Fibroblast of skin of left quadriceps (primary cell): ENCODE measurements around the gene KANK4.
A peak's percentile ranks its signal among the peaks of the same experiment; 100 is the strongest.

Experiments
- DNase-seq, 2 experiments: peaks; one replicate each; pipeline ENCODE4 v3.0.0-alpha.2; 2013; ENCODE audit warnings: low read depth in 2 of 2

Gene KANK4

DNA sequence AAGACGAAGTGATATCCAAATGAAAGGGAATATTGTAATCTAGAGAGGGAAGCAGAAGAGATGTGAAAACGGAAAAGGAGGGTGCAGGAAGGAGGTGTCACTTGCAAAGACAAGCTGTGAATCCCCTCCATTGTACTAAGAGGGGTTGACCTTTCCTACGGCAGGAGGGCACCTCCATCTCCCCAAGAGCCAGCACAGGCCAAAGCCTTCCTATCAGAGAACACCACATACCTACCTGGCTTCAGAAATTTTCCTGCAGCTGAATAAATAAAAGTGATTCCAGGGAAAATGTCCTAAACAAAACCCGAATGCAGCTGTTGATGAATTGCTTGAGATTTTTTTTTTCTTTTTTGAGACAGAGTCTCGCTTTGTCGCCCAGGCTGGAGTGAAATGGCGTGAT lies 14.3 kb downstream of the KANK4 start:
- no peak for DNase-seq

DNA sequence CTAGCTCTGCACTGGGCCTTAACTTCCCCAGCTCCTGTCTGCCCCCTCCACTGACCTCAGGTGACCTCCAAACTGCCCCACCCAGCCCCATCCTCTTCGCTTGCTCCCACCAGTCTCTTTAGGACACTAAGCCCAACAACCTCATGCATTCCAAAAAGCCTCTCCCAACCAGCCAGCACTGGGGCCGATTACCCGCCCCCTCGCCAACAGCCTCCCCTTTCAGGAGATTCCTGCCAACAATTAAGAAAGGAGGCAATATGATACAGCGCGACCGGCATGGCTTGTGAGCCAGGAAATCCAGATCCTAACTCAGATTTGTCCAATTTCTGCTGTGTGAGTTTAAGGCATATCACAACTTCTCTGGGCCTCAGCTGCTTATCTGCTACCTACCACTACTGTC lies 14.7 kb downstream of the KANK4 start:
- no peak for DNase-seq

DNA sequence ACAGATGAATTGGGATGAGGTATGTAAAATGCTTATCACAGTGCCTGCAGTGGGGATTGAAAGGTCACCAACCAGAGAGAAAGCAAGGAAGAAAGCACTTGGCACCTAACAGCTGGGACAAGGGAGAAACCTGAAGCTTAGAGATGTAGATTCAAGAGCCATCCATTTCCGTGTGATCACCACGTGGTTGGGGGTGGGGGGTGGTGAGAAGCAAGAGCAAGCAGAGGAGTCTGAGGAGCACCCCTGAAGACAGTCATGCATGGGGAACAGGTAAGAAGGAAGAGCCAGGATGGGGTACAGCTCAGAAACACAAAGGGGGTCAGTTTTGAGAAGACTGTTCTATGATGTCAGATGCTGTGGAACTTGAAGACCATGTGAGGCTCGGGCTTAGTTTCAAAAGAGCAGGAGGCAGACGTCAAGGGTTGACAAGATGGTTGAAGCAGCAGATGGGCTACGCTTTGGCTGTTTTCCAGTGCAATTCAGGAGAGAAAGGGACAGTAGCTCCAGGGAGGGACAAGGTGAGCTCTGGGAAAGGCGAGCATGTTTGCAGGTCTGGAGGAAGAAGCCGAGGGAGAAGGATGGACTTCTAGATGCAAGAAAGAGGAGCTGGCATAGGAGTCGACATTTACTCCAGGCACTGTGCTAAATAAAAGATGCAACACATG lies 17.4 kb downstream of the KANK4 start:
- DNase-seq, result no peak

DNA sequence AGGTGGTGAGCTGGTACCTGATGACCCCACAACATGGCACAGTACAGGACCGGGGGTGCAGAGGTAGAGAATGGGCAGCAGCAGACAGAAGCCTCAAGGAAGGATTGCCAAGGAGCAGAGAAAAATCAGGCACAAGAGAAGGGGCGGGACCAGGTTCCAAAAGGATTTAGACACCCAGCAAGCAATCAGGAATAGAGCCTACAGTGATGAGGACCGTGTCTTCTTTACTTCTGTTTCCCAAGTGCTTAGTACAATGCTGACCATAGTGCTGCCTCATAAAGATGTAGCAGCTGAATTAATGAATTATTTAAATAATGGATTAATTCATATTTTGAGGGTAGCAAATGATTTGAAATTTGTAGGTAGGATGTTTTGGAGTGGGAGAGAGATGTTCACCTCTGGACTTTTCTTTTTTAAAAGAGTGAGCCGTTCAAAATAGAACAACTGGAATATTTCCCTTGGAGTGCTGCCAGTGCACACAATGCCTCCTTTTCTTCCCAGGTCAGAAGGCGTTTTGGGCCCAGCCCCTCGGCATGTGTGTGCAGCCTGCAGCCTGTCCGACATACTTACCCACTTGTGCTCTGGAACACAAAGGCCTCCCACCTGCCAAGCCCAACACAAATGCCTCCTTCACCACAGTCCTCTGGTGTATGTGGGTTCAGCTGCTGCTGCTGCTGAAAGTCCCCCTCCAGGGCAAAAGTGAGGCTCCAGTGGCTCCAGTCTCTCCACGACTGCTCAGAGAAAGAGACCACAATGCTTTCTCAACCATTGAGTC lies 19.6 kb downstream of the KANK4 start:
- DNase-seq, result no peak

DNA sequence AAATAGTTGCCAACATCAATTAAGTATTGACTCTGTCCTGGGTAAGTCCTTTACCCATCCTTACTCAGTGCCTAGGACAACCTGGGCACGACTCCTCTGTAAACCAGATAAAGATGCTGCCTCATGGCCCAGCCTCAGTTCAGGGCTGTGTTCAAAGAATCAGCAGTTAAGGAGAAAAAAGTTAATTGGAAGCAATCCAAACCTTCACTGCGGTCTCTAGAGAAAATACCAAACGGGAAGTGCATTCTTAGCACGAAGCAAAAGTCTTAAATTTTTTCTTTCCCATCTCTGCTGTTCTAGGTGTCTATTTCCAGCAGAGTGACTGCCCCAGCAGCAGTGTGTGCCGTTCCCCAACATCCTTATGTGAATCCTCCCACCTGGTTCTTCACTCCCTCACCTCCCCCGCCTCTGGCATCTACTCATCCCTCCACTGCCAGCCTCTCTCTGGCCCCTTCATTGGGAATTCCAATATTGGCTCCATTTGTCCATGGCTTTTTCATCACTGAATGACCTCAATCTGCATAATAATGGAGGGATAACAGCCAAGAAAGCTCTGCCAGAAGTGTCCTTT lies 23.2 kb downstream of the KANK4 start:
- DNase-seq, result peak; percentile 72 to 73

DNA sequence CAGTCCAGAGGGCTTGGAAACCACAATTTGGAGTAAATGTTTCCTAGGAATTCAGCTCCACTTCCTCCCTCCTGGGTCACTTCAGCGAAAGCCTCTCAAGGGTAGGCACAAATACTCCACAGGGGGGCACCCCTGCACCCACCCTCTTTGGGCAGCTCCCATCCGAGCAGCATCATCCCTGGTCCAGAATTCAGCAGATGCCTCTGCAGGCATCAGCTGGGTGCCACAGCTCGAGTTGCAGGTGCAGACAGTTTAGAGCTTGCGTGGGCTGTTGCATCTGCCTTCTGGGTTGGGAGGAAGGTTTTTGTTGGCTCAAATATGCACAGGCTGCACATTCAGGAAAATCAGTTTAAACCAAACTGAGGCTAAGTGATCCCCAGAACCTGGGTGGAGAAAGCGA lies 25.0 kb downstream of the KANK4 start:
- no peak for DNase-seq

DNA sequence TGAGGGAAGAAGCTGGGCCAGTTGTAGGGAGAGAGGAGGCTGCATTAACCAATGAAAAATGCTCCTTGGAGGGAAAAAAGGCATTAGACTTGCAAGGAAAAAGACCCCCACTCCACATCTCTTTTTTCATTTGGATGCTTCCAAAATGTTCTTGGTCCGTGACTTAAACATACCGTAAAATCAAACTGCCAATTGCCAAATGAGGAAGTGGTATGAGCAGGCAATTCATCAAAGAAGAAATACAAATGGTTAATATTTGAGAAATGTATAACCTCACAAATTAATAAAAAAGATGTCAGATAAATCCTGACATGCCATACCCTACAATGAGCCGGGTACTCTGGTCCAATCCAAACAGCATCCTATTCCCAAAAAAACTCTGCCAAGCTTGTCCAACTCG lies 30.6 kb downstream of the KANK4 start:
- DNase-seq, result no peak

DNA sequence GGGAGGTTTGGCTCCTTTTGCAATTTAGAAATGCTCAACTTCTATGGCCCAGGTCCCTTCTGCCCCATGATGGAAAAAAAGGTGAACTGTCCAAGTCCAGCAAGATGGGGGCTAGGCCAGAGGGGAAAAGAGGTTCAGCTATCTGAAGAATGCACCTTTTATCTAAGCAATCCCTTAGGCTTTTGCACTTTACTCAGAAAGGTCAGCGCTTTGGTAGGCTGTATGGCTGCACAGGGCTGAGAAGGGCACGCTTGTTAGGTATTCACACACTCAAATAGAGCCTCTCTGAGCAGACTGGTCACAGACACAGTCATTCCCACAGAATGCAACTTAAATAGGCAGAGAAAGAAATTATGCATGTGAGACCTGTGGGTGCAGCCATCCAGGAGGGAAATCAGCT lies 31.0 kb downstream of the KANK4 start:
- no peak for DNase-seq

DNA sequence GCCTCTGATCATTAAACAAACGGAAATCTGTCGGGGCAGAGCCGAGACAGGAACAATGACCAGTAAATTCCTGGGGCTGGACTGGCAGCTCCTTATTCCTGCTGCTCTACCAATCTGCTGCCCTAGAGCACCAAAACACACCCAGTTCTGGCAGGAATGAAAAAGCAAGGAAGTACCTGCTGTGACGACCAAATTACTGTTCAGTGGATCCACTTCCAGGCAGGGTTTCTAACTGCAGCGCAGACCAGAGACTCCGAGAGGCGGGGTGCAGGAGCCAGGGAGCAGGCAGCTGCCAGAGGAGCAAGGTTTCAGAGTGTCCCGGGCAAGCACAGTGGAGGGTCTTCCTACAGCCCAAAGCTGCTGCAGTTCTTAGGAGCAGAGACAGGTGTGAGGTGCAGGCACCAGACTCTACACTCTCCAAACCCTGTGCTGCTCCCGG lies 32.4 kb downstream of the KANK4 start:
- DNase-seq, result no peak

DNA sequence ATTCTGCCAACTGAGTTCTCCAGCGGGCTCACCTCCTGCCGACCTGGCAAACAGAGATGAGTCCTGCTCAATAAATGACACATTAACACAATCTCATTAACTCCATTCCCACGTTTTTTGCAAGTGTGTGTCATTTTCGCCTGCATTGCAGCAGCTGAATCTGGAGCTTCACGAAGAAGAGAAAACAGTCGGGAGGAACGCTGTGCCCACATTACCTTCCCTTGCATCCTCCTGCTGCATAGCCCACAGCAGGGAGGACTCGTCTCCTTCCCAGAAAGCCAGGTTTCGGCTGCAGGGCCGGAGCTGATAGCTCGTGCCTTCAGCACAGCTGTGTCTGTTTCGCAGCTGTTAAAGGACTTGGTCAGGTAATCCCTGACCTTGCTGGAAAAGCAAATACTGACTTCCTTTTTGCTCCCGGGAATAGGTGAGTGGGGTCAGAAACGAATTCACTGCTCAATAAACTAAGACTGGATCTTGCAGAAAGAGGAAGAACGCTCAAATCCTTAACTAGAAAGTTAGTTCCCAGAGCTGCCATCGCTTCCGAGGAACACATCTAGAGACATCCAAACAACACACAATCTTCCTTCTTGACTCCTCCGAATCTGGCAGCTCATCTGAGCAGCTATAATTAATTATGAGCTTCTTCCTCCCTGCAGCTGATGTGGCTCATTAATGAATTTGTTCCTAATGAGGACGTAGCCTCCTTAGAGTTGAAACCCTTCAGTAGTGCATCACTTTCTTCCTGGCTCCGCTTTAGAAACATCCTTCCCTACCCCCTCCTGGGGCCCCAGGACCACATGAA lies 33.0 kb downstream of the KANK4 start:
- DNase-seq, result no peak

DNA sequence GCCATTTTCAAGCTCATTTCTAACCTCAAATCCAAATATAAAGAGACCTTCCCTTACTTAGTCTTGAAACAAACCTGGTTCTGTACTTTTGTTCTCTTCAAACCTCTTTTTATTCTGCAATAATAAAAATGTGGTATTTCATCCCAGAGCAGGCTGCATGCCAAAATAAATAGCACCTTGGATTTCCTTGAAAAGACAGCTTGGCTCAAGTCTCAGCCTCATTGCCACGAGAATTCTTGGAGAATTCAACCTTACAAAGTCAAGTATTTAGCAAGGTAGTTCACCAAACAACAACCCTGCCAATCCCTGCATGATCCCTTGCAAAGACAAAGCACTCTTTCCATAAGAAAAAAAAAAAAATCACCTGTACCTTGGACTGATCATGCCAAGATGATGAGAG lies 33.8 kb downstream of the KANK4 start:
- no peak for DNase-seq

DNA sequence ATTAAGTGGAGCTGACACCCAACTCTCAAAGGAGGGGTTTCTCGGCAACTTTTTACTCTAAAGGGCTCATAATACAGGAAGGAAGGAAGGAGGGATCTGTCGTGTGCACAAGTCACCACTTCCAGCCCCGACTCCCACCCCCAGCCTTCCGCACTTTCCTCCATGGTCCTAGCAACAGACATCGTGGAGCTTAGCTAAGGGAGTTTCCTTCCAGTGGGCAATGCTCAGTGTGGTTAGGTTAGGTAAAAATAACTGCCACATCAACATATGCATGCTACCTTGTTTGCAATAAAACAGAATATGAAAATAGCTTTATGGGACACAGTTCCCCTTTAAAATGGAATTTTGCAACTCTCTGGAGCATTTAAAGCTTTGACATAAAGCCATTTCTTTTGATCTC lies 35.2 kb downstream of the KANK4 start:
- DNase-seq, result no peak

DNA sequence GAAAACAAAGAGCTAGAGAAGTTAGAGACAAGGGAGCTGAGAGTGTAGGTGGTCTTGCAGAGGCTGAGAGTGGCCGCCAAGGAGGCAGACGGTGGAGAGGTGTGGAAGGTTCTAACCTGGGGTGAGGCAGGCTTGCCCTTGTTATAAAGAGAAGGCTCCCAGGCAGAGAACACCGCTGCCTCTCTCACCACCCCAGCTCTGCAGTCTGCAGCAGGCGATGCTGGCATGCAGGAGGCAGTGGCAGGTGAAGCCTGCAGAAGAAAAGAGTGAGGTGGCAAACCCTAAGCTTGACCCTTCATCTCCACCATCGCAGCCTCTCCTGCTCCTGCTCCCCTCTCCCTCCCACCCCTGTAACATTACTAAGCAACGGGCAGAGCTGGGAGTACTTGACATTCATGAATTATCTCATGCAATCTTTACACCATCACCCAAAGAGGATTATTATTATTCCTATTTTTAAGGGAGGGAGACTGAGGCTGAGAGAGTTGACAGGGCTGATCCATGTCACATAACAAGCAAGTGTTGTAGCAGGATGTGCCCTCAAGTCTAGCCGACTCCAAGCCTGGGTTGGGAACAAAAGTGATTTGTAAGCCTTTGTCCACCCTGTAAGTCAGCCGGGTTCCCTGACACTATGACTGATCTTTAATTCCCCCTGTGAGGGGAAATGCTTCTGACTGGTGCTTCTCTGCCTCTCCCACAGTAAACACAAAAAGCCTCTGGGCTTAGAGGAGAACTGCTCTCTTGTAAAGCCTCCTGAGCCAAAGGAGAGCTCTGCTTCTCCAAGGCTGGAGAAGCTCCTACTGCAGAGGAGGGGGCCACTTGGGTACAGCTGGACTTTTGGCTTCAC lies 36.1 kb downstream of the KANK4 start:
- no peak for DNase-seq

DNA sequence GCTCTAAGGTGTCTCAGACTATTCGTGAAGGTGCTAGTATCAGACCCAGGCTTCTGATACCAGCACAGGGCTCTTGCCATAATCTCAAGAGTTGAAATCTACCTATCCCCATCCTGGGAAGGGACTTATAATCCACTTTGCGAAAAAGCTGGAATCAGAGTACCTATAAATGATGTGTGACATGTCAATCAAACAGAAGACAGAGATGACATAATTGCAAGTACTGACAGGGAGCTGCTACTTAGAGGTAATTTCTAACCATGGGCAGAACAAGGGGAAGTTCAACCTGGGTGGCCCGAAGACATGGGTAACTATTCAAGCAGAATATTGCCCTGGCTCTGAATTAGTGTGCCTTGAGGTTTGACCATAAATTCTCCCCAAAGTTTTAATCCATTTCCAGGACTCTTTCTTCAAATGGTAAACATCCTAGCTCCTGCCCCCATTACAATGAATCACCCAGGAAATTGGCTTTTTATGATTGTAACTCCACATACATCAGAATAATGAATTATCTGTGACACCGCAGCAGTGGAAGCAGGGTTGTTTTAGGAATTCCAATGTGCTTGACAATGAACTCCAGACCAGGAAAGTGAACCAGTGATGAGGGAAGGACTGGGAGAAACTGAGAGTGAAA lies 37.2 kb downstream of the KANK4 start:
- peak; percentile 36 to 41 for DNase-seq

DNA sequence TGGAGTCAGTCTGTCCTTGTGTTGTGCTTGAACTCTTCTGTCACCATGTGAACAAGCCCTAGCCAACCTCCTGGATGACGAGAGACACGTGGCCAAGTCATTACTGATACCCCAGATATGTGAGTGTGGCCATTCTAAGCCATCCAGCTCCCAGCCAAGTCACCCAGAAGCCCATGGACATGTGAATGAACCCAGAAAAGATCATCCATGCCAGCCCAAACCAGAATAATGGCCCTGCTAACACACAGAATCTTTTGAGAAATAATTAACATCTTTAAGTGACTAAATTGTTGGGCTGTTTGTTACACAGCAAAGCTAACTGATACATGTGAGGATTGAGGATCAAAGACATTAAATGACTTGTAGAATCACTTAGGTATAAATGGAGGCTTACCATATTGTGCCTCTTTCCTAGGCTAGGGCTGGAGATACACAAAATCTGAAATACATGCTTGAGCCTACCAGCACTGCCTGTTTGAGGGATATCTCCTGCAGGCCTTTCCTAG lies 38.2 kb downstream of the KANK4 start:
- DNase-seq, result no peak

DNA sequence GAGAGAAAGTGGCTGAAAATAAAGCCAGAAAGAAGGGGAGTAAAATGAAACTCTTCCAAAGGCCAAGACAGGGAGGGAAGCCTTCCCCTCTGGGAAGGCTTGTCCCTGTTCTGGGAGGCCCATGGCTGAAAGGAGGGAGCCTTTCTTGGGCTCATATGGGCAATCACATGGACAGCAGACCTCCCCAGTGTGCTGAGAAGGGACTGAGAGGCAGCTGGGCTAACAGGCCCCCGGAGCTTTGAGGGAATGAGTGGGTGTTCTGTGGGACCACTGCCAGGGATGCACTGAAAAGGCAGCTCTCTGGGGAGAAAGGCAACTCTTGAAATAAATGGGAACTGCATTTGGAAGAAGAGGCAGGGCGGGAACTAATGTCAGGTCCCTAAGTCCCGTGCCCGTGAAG lies 39.1 kb downstream of the KANK4 start:
- DNase-seq, result no peak

DNA sequence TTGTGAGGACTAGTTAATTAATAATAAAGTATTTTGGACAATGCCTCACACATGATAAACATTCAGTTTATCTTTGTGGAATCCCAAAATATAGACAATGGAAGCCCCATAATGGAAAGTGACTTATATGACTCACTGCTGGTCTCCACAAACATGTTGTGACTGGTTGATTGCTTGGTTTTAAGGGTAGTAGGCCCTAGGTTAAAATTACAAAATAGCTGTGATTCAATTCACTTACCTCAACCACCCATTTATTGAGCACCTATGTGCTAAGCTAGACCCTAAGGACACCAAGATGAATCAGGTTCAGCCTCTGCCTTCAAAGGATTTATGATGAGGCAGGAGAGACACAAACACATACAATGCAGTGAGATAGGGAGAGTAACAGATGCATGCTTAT lies 42.4 kb downstream of the KANK4 start:
- no peak for DNase-seq

DNA sequence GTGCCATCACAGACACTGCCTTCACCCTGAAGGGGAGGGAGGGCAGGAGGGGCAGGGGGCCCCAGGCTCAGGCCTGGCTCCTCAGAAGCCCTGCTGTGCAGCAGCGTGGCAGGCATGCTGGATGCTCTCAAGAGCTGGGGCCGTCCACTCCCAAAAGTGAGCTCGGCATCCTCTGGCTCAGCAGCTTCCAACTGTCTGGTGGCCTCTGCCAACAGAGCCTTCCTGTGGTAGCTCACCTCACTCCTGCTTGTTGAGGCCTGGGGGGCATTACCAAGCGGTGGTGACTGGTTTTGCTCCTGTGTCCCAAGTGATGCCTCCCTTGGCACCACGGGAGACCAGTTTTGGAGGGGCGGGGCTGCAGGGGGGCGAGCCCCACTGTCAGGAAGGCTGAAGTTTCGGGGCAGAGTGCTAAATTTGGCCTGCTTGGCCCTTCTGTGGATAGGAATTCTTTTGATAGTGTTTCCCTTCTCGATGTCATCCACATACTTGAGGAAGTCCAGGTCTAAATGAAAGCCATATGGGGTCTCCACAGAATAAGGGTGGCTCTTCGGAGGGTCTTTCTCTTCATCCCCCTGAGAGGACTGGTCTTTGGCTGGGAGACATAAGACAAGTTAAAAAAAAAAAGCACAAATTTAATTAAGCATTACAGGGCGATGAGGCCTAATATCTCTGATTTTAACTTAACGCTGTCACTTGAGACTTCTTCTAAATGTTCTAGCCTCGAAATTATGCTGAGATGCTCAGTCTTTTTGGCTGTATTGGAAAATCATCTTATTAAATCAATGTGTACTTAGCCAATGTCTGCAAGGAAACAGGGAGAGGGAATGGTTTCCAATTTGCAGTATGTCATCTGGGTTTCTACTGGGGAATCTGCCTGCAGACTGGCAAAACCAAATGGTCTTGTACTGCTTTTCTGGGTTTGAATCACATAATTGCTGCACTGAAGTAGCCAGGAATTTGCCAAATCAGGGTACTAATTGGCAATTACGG lies 44.4 kb downstream of the KANK4 start:
- no peak for DNase-seq

DNA sequence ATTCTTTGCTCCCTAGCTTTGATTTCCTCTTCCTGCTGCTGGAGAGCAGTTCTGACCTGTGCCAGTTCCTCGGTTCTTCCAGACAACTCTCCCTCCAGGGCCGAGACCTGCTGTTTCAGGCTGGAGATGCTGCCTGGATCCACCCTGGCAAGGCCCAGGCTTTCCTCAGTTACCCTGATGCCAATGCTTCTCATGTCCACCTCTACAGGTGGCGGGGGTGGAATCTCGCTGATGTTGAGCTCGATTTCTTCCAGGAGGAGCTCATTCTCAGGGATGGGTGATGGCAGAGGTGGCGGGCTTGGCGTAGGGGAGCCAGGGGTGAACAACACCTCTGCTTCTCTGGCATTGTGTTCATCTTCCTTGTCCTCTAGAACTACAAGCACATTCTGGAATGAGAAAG lies 45.3 kb downstream of the KANK4 start:
- DNase-seq, result no peak
